ENCODE results near the gene HOXD4. TPM values are rescaled to one million over a fixed set of nuclear protein-coding genes. Genes with fewer than 3 reads are reported as not detected.

HOXD4 gene
- polyA plus RNA-seq, 6 donors from 2014 or later, result not detected

- Mint-ChIP-seq H3K9me3 (peaks cover 0 to 11% (median 3%) of the 10 kb centered on the region in 7 donors), H3K36me3 (peaks cover 0 to 7% of the 10 kb centered on the region in 2 donors), H3K4me3 (no peak overlapping the region), H3K27ac (peak overlapping the region in 1 of 6 donors; percentile 48), H3K27me3 (peaks cover 57 to 90% (median 76%) of the 10 kb centered on the region in 3 donors), H3K4me1 (peaks cover 0 to 13% (median 4%) of the 10 kb centered on the region in 3 donors)
- DNase-seq (no peak), ATAC-seq (ENCODE audit: low read depth in 2 of 2) (no peak)
Measured at GRCh38 chr2:176169711-176170110, 18.4 kb downstream of the HOXD4 start.

- Mint-ChIP-seq H3K36me3 (peaks cover 0 to 7% of the 10 kb centered on the region in 2 donors), H3K4me3 (peak overlapping the region in 1 of 8 donors; percentile 4), H3K27me3 (peaks cover 59 to 90% (median 80%) of the 10 kb centered on the region in 3 donors), H3K27ac (no peak overlapping the region), H3K4me1 (peaks cover 5 to 18% (median 7%) of the 10 kb centered on the region in 3 donors), H3K9me3 (peaks cover 0 to 11% (median 3%) of the 10 kb centered on the region in 7 donors)
- ATAC-seq (ENCODE audit: low read depth in 2 of 2), result no peak
- DNase-seq, result no peak
Measured at GRCh38 chr2:176170602-176171305, 19.4 kb downstream of the HOXD4 start.

GRCh38 chr2:176171351-176172006 is 20.1 kb downstream of the HOXD4 start:
- peaks cover 60 to 90% (median 80%) of the 10 kb centered on the region in 3 donors for H3K27me3 Mint-ChIP-seq
- DNase-seq, result no peak
- no peak overlapping the region for H3K4me3 Mint-ChIP-seq
- H3K4me1 Mint-ChIP-seq, result peaks cover 5 to 18% (median 7%) of the 10 kb centered on the region in 3 donors
- peaks cover 0 to 7% of the 10 kb centered on the region in 2 donors for H3K36me3 Mint-ChIP-seq
- H3K27ac Mint-ChIP-seq, result peak overlapping the region in 1 of 6 donors; percentile 87
- H3K9me3 Mint-ChIP-seq, result peaks cover 0 to 12% (median 3%) of the 10 kb centered on the region in 7 donors
- no peak for ATAC-seq (ENCODE audit: low read depth in 2 of 2)

GRCh38 chr2:176172007-176172894 is 20.9 kb downstream of the HOXD4 start:
- Mint-ChIP-seq H3K9me3 (peaks cover 0 to 9% (median 3%) of the 10 kb centered on the region in 7 donors), H3K27me3 (peaks cover 60 to 90% (median 80%) of the 10 kb centered on the region in 3 donors), H3K4me3 (peak overlapping the region in 3 of 8 donors; percentile 19 to 68 (median 63)), H3K4me1 (peaks cover 5 to 18% (median 7%) of the 10 kb centered on the region in 3 donors), H3K27ac (peak overlapping the region in 1 of 6 donors; percentile 69), H3K36me3 (peaks cover 0 to 2% of the 10 kb centered on the region in 2 donors)
- DNase-seq, result no peak
- no peak for ATAC-seq (ENCODE audit: low read depth in 2 of 2)

- peak overlapping the region in 1 of 8 donors; percentile 19 for H3K4me3 Mint-ChIP-seq
- peaks cover 0 to 5% (median 0%) of the 10 kb centered on the region in 7 donors for H3K9me3 Mint-ChIP-seq
- H3K4me1 Mint-ChIP-seq, result peaks cover 7 to 18% (median 10%) of the 10 kb centered on the region in 3 donors
- H3K27ac Mint-ChIP-seq, result peak overlapping the region in 1 of 6 donors; percentile 14
- H3K27me3 Mint-ChIP-seq, result peaks cover 56 to 90% (median 82%) of the 10 kb centered on the region in 3 donors
- DNase-seq (no peak), ATAC-seq (ENCODE audit: low read depth in 2 of 2) (no peak)
- no peaks in the 10 kb centered on the region for H3K36me3 Mint-ChIP-seq
Measured at GRCh38 chr2:176172895-176173566, 21.7 kb downstream of the HOXD4 start.

- H3K36me3 Mint-ChIP-seq, result no peaks in the 10 kb centered on the region
- H3K4me3 Mint-ChIP-seq, result no peak overlapping the region
- peaks cover 7 to 19% (median 13%) of the 10 kb centered on the region in 3 donors for H3K4me1 Mint-ChIP-seq
- peak overlapping the region in 1 of 6 donors; percentile 20 for H3K27ac Mint-ChIP-seq
- H3K9me3 Mint-ChIP-seq, result peaks cover 0 to 5% (median 0%) of the 10 kb centered on the region in 7 donors
- ATAC-seq (ENCODE audit: low read depth in 2 of 2) (no peak), DNase-seq (no peak)
- peaks cover 58 to 91% (median 85%) of the 10 kb centered on the region in 3 donors for H3K27me3 Mint-ChIP-seq
Measured at GRCh38 chr2:176173567-176174381, 22.4 kb downstream of the HOXD4 start.

- peaks cover 0 to 5% (median 0%) of the 10 kb centered on the region in 7 donors for H3K9me3 Mint-ChIP-seq
- no peak for DNase-seq
Measured at GRCh38 chr2:176174382-176174823, 23.1 kb downstream of the HOXD4 start.

GRCh38 chr2:176174824-176175708 is 23.7 kb downstream of the HOXD4 start:
- Mint-ChIP-seq H3K9me3 (peaks cover 0 to 6% (median 0%) of the 10 kb centered on the region in 7 donors), H3K4me3 (peak overlapping the region in 2 of 8 donors; percentile 16 to 39), H3K4me1 (peaks cover 7 to 19% (median 13%) of the 10 kb centered on the region in 3 donors), H3K27me3 (peaks cover 65 to 91% (median 85%) of the 10 kb centered on the region in 3 donors), H3K27ac (peak overlapping the region in 2 of 6 donors; percentile 53 to 59), H3K36me3 (no peaks in the 10 kb centered on the region)
- no peak for ATAC-seq (ENCODE audit: low read depth in 2 of 2)
- no peak for DNase-seq

More at GRCh38 chr2:176174382-176174823, 23.1 kb downstream of the HOXD4 start:
- no peak for ATAC-seq (ENCODE audit: low read depth in 2 of 2)
- H3K4me3 Mint-ChIP-seq, result no peak overlapping the region
- peaks cover 64 to 91% (median 85%) of the 10 kb centered on the region in 3 donors for H3K27me3 Mint-ChIP-seq
- peaks cover 7 to 19% (median 13%) of the 10 kb centered on the region in 3 donors for H3K4me1 Mint-ChIP-seq
- no peaks in the 10 kb centered on the region for H3K36me3 Mint-ChIP-seq
- peak overlapping the region in 1 of 6 donors; percentile 20 for H3K27ac Mint-ChIP-seq

- Mint-ChIP-seq H3K27ac (no peak overlapping the region), H3K9me3 (peaks cover 0 to 6% (median 0%) of the 10 kb centered on the region in 7 donors), H3K4me1 (peaks cover 7 to 19% (median 13%) of the 10 kb centered on the region in 3 donors), H3K4me3 (no peak overlapping the region), H3K27me3 (peaks cover 68 to 90% (median 88%) of the 10 kb centered on the region in 3 donors), H3K36me3 (no peaks in the 10 kb centered on the region)
- ATAC-seq (ENCODE audit: low read depth in 2 of 2) (no peak), DNase-seq (no peak)
Measured at GRCh38 chr2:176175709-176176607, 24.6 kb downstream of the HOXD4 start.

GRCh38 chr2:176177580-176178037 is 26.3 kb downstream of the HOXD4 start:
- Mint-ChIP-seq H3K27me3 (peaks cover 74 to 87% (median 78%) of the 10 kb centered on the region in 3 donors), H3K4me1 (peaks cover 3 to 16% (median 13%) of the 10 kb centered on the region in 3 donors), H3K4me3 (peak overlapping the region in 2 of 8 donors; percentile 26 to 30)

More at GRCh38 chr2:176177580-176178037, 26.3 kb downstream of the HOXD4 start:
- H3K9me3 Mint-ChIP-seq, result peaks cover 0 to 5% (median 0%) of the 10 kb centered on the region in 7 donors
- DNase-seq (no peak), ATAC-seq (ENCODE audit: low read depth in 2 of 2) (no peak)
- H3K27ac Mint-ChIP-seq, result peak overlapping the region in 1 of 6 donors; percentile 60
- no peaks in the 10 kb centered on the region for H3K36me3 Mint-ChIP-seq
